GM23338 (cell line): Measurements from ENCODE around the gene LRRFIP1. TPM values are rescaled to one million over a fixed set of nuclear protein-coding genes. Genes with fewer than 3 reads are reported as not detected.

ENCODE experiments used
- ATAC-seq: fragments of 200-7000 bp; cut with Tn5 transposase; 3 replicates; pipeline ENCODE4 v1.9.1; 2020
- DNase-seq: peaks from one replicate; pipeline ENCODE4 v3.0.0-alpha.2; 2015; ENCODE audit warnings: low spot score
- H2AFZ ChIP-seq: fragments of 200-600 bp; sonication (generic); 2 replicates; pipeline ENCODE4 v1.8.0; 2016; ENCODE audit warnings: antibody characterized with exemption, mild to moderate bottlenecking, moderate library complexity
- H3F3A ChIP-seq: fragments of 200-600 bp; sonication (generic); replicated peaks from 2 replicates; pipeline ENCODE4 v1.8.0; 2017; ENCODE audit warnings: antibody characterized with exemption, mixed run types, low read depth
- H3K27ac ChIP-seq: fragments of 200-600 bp; sonication (generic); 2 replicates; pipeline ENCODE4 v1.6.1; 2016; ENCODE audit warnings: low read depth
- H3K27me3 ChIP-seq: fragments of 200-600 bp; sonication (generic); 2 replicates; pipeline ENCODE4 v1.8.0; 2016; ENCODE audit warnings: mild to moderate bottlenecking, mixed run types, moderate library complexity; ENCODE audit not compliant: insufficient read depth
- H3K36me3 ChIP-seq: fragments of 200-600 bp; sonication (generic); 2 replicates; pipeline ENCODE4 v1.8.0; 2016; ENCODE audit warnings: mild to moderate bottlenecking; ENCODE audit not compliant: insufficient read depth
- H3K4me1 ChIP-seq: fragments of 200-600 bp; sonication (generic); 2 replicates; pipeline ENCODE4 v1.8.0; 2016; ENCODE audit warnings: mild to moderate bottlenecking, moderate library complexity; ENCODE audit not compliant: insufficient read depth
- H3K4me2 ChIP-seq: fragments of 200-600 bp; sonication (generic); 2 replicates; pipeline ENCODE4 v1.7.1; 2017; ENCODE audit warnings: mixed run types
- H3K4me3 ChIP-seq: fragments of 200-600 bp; sonication (generic); 2 replicates; pipeline ENCODE4 v1.6.1; 2016; ENCODE audit warnings: mixed run types
- H3K79me2 ChIP-seq: fragments of 200-600 bp; sonication (generic); replicated peaks from 2 replicates; pipeline ENCODE4 v1.8.0; 2017; ENCODE audit warnings: mild to moderate bottlenecking; ENCODE audit not compliant: insufficient read depth
- H3K9me2 ChIP-seq: fragments of 200-600 bp; sonication (generic); 2 replicates; pipeline ENCODE4 v1.8.0; 2017; ENCODE audit not compliant: insufficient read depth
- H4K20me1 ChIP-seq: fragments of 200-600 bp; sonication (generic); replicated peaks from 2 replicates; pipeline ENCODE4 v1.8.0; 2017; ENCODE audit warnings: mild to moderate bottlenecking; ENCODE audit not compliant: insufficient read depth
- H3K27ac Mint-ChIP-seq: 2 replicates; pipeline ENCODE4 v1.8.0; 2020; ENCODE audit warnings: inconsistent platforms, mild to moderate bottlenecking, moderate library complexity, mixed read lengths
- H3K27me3 Mint-ChIP-seq: 3 replicates; pipeline ENCODE4 v1.8.0; 2022; ENCODE audit warnings: low read depth, mild to moderate bottlenecking, moderate library complexity, mixed read lengths, inconsistent platforms; ENCODE audit not compliant: insufficient read depth, poor library complexity
- H3K36me3 Mint-ChIP-seq: 3 replicates; pipeline ENCODE4 v1.8.0; 2021; ENCODE audit warnings: low read depth, mild to moderate bottlenecking, inconsistent platforms, moderate library complexity, mixed read lengths
- H3K4me1 Mint-ChIP-seq: 3 replicates; pipeline ENCODE4 v1.8.0; 2020; ENCODE audit warnings: mild to moderate bottlenecking, inconsistent platforms, mixed read lengths
- H3K4me3 Mint-ChIP-seq: 3 replicates; pipeline ENCODE4 v1.8.0; 2021; ENCODE audit warnings: moderate library complexity, mild to moderate bottlenecking, inconsistent platforms, mixed read lengths
- H3K9me3 Mint-ChIP-seq: 3 replicates; pipeline ENCODE4 v1.8.0; 2020; ENCODE audit warnings: moderate library complexity, mild to moderate bottlenecking, inconsistent platforms, mixed read lengths
- CREB1 ChIP-seq: fragments of 250-450 bp; sonication (Bioruptor Pico); IDR thresholded peaks from 2 replicates; pipeline ENCODE4 v1.5.0; 2020; ENCODE audit warnings: low read depth, mild to moderate bottlenecking, moderate library complexity
- EZH2 ChIP-seq: fragments of 200-600 bp; sonication (generic); IDR thresholded peaks from one replicate; pipeline ENCODE4 v1.8.0; 2017; ENCODE audit warnings: antibody characterized with exemption, mild to moderate bottlenecking, low read depth; ENCODE audit not compliant: unreplicated experiment
- EZH2phosphoT487 ChIP-seq: fragments of 200-600 bp; sonication (generic); IDR thresholded peaks from one replicate; pipeline ENCODE4 v1.8.1; 2018; ENCODE audit warnings: antibody characterized with exemption; ENCODE audit not compliant: unreplicated experiment
- JUNB ChIP-seq: IDR thresholded peaks from one replicate; pipeline ENCODE4 v1.6.1; 2016; ENCODE audit warnings: antibody characterized with exemption; ENCODE audit not compliant: unreplicated experiment
- NANOG ChIP-seq: IDR thresholded peaks from 2 replicates; pipeline ENCODE4 v1.6.1; 2016; ENCODE audit warnings: antibody characterized with exemption, borderline replicate concordance
- POLR2AphosphoS5 ChIP-seq: IDR thresholded peaks from 2 replicates; pipeline ENCODE4 v1.6.1; 2016; ENCODE audit warnings: antibody characterized with exemption, low read depth
- STAT1 ChIP-seq: IDR thresholded peaks from one replicate; pipeline ENCODE4 v1.6.1; 2016; ENCODE audit warnings: antibody characterized with exemption; ENCODE audit not compliant: unreplicated experiment
- ZNF114 ChIP-seq: fragments of 250-450 bp; sonication (Bioruptor Pico); IDR thresholded peaks from 2 replicates; pipeline ENCODE4 v1.5.0; 2020; ENCODE audit warnings: mild to moderate bottlenecking, moderate library complexity
- ZNF331 ChIP-seq: fragments of 250-450 bp; sonication (Bioruptor Pico); IDR thresholded peaks from 2 replicates; pipeline ENCODE4 v1.5.0; 2020; ENCODE audit warnings: low read depth, mild to moderate bottlenecking, moderate library complexity
- polyA plus RNA-seq: library from polyadenylated mRNA; unstranded; fragments of >200 nt; fragmentation: Nextera tagmentation; extraction: Ambion mirVana; gene quantifications from 2 replicates; pipeline ENCODE4 v1.2.1, GENCODE V29; 2016
- total RNA-seq: library from RNA; depleted of rRNA; stranded (reverse); fragments of >200 nt; shearing (Covaris generic); gene quantifications from 2 replicates; pipeline ENCODE4 v1.2.3, GENCODE V29; 2014
- TF ChIP-seq, protein P1 (sequence below): IDR thresholded peaks from one replicate; pipeline ENCODE4 v1.6.1; 2018; ENCODE audit warnings: antibody characterized with exemption; ENCODE audit not compliant: unreplicated experiment
- TF ChIP-seq, protein P2 (sequence below), 2 experiments: fragments of 200-600 bp in 1 of 2; sonication (generic) in 1 of 2; conservative IDR thresholded peaks; 2 replicates each; pipeline versions ENCODE4 v1.5.1 to v1.6.1; 2016 to 2017; ENCODE audit warnings: antibody characterized with exemption in 2 of 2, low read depth in 2 of 2, mild to moderate bottlenecking in 2 of 2, moderate library complexity in 1 of 2
- TF ChIP-seq, protein P3 (sequence below): IDR thresholded peaks from 2 replicates; pipeline ENCODE4 v1.6.1; 2016; ENCODE audit warnings: antibody characterized with exemption

The LRRFIP1 gene
- total and polyA plus RNA-seq, 2 experiments from 2014 or later = 59.6 to 178 TPM

DNA sequence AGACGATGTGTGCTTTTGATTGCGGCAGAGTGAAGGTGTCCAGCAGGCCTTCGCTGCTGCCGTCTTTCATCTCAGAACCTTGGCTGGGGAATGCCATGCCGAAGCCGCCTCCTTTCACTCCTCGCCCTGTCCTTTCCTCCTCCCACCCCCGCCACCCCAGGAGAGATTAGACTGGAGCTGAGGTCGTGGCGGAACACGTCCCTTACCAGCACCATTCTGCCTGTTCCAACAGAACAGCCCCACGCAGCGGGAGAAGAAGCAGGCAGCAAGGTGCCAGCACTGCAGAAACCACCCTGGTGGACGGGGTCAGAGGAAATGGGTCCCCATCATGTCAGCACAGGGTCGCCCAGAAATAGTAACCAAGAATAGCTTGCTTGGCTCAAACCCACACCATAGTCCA lies 146.4 kb downstream of the LRRFIP1 start (continued):
- no peak for TF ChIP-seq ZNF114
- TF ChIP-seq, protein P1, sequence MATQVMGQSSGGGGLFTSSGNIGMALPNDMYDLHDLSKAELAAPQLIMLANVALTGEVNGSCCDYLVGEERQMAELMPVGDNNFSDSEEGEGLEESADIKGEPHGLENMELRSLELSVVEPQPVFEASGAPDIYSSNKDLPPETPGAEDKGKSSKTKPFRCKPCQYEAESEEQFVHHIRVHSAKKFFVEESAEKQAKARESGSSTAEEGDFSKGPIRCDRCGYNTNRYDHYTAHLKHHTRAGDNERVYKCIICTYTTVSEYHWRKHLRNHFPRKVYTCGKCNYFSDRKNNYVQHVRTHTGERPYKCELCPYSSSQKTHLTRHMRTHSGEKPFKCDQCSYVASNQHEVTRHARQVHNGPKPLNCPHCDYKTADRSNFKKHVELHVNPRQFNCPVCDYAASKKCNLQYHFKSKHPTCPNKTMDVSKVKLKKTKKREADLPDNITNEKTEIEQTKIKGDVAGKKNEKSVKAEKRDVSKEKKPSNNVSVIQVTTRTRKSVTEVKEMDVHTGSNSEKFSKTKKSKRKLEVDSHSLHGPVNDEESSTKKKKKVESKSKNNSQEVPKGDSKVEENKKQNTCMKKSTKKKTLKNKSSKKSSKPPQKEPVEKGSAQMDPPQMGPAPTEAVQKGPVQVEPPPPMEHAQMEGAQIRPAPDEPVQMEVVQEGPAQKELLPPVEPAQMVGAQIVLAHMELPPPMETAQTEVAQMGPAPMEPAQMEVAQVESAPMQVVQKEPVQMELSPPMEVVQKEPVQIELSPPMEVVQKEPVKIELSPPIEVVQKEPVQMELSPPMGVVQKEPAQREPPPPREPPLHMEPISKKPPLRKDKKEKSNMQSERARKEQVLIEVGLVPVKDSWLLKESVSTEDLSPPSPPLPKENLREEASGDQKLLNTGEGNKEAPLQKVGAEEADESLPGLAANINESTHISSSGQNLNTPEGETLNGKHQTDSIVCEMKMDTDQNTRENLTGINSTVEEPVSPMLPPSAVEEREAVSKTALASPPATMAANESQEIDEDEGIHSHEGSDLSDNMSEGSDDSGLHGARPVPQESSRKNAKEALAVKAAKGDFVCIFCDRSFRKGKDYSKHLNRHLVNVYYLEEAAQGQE = no peak
- no peak for TF ChIP-seq POLR2AphosphoS5
- no peak for TF ChIP-seq NANOG
- no peak for TF ChIP-seq EZH2
- TF ChIP-seq ZNF331 (CRISPR knock-in tag) = no peak

DNA sequence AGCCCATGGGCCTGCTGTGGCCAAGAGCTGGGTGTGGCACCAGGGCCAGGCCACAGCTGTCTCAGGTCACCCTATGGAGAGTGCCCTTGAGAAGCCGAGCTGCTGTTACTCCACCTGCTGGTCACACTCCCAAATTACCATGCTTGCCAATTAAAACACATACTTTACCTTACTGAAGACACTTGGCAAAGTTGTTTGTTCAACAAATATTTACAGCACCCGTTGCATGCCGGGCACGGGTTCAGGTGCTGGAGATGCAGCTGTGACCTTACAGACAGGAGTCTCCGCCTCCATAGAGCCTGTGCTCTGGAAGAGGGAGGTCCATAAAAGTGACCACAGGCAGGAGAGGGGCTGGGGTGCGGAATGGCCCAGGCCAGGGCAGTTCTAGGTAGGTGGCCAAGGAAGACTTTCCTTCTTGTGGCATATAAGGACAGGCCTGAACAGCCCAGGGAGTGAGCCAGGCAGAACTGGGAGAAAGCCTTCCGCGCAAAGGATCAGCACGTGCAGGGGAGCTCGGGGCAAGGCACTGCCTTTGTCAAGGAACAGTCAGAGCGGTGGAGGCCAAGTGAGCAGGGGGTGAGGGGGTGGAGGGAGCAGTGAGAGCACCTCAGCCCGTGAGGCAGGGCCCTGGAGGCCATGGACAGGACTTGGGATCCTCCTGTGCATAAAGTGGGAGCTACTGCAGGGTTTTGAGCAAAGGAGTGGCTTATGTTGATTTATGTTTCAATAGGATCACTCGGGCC lies 147.6 kb downstream of the LRRFIP1 start:
- H3K4me3 ChIP-seq = no peak overlapping the region
- H4K20me1 ChIP-seq = no peaks in the 10 kb centered on the region; the same call in 1 of the 2 replicates
- peaks cover 10% of the 10 kb centered on the region for H3K36me3 ChIP-seq
- H2AFZ ChIP-seq = no peak overlapping the region
- no peaks in the 10 kb centered on the region for H3K27me3 ChIP-seq
- no peaks in the 10 kb centered on the region for H3F3A ChIP-seq
- Mint-ChIP-seq H3K9me3 (no peaks in the 10 kb centered on the region), H3K27me3 (no peaks in the 10 kb centered on the region), H3K4me3 (no peak overlapping the region), H3K36me3 (peaks cover 42% of the 10 kb centered on the region), H3K27ac (peak overlapping the region; percentile 51; the same call in 1 of the 2 replicates), H3K4me1 (peaks cover 9% of the 10 kb centered on the region)
- peak; percentile 97 for ATAC-seq
- no peaks in the 10 kb centered on the region for H3K9me2 ChIP-seq
- H3K4me2 ChIP-seq = no peak overlapping the region
- TF ChIP-seq, protein P2, sequence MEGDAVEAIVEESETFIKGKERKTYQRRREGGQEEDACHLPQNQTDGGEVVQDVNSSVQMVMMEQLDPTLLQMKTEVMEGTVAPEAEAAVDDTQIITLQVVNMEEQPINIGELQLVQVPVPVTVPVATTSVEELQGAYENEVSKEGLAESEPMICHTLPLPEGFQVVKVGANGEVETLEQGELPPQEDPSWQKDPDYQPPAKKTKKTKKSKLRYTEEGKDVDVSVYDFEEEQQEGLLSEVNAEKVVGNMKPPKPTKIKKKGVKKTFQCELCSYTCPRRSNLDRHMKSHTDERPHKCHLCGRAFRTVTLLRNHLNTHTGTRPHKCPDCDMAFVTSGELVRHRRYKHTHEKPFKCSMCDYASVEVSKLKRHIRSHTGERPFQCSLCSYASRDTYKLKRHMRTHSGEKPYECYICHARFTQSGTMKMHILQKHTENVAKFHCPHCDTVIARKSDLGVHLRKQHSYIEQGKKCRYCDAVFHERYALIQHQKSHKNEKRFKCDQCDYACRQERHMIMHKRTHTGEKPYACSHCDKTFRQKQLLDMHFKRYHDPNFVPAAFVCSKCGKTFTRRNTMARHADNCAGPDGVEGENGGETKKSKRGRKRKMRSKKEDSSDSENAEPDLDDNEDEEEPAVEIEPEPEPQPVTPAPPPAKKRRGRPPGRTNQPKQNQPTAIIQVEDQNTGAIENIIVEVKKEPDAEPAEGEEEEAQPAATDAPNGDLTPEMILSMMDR (conservative IDR thresholded peaks at IDR 0.05; ENCODE audit: low read depth in 2 of 2) = peak; percentile 73 to 82
- TF ChIP-seq NANOG = no peak
- peak; percentile 83 for DNase-seq
- H3K79me2 ChIP-seq = no peaks in the 10 kb centered on the region
- no peaks in the 10 kb centered on the region for H3K4me1 ChIP-seq
- peak overlapping the region; percentile 63; the same call in 1 of the 2 replicates for H3K27ac ChIP-seq

DNA sequence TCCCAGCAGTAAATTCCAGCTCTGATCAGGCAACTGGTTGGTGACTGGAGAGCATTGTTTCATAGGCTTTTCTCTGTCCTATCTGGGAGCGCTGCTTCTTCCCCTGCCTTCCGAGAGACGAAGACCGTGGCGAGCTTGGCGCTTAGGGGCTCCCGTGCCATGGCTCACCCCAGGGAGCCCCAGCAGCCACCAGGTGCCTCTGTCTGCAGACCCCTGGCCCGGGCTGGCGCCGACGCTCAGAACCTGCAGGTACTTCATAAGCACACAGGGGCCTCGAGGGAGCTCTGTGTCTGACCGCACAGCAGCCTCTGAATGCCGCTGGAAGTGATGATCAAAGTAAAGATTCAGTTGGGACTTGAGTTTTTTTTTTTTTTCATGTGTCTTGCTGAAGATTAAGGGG lies 152.1 kb downstream of the LRRFIP1 start:
- Histone ChIP-seq H2AFZ (no peak overlapping the region), H3K4me3 (no peak overlapping the region), H3K79me2 (no peaks in the 10 kb centered on the region), H3K4me1 (no peaks in the 10 kb centered on the region), H4K20me1 (no peaks in the 10 kb centered on the region; the same call in 1 of the 2 replicates), H3K27ac (no peak overlapping the region), H3K9me2 (peaks cover under 1% of the 10 kb centered on the region; the same call in 1 of the 2 replicates), H3K27me3 (no peaks in the 10 kb centered on the region), H3K4me2 (no peak overlapping the region), H3K36me3 (peaks cover 14% of the 10 kb centered on the region), H3F3A (no peaks in the 10 kb centered on the region)
- Mint-ChIP-seq H3K36me3 (peaks cover 73% of the 10 kb centered on the region), H3K27me3 (no peaks in the 10 kb centered on the region), H3K9me3 (peaks cover 10% of the 10 kb centered on the region; the same call in 2 of the 3 replicates), H3K4me1 (no peaks in the 10 kb centered on the region), H3K4me3 (no peak overlapping the region), H3K27ac (no peak overlapping the region)
- ATAC-seq (no peak), DNase-seq (no peak)
- no peak for TF ChIP-seq EZH2phosphoT487
- TF ChIP-seq, protein P3, sequence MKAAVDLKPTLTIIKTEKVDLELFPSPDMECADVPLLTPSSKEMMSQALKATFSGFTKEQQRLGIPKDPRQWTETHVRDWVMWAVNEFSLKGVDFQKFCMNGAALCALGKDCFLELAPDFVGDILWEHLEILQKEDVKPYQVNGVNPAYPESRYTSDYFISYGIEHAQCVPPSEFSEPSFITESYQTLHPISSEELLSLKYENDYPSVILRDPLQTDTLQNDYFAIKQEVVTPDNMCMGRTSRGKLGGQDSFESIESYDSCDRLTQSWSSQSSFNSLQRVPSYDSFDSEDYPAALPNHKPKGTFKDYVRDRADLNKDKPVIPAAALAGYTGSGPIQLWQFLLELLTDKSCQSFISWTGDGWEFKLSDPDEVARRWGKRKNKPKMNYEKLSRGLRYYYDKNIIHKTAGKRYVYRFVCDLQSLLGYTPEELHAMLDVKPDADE = no peak
- no peak for TF ChIP-seq CREB1 (CRISPR knock-in tag)
- TF ChIP-seq NANOG = no peak
- no peak for TF ChIP-seq EZH2
- TF ChIP-seq JUNB = no peak
- no peak for TF ChIP-seq ZNF331 (CRISPR knock-in tag)
- TF ChIP-seq, protein P1 = no peak
- no peak for TF ChIP-seq STAT1
